SU-DHL-6 (cell line): Measurements from ENCODE around the gene LANCL1.

Experiments used
- H2AFZ ChIP-seq: fragments of 200-600 bp; sonication (generic); 2 replicates; pipeline ENCODE4 v1.6.1; 2014; ENCODE audit warnings: low read depth, mild to moderate bottlenecking, moderate library complexity, mixed read lengths, antibody characterized with exemption, low read length; ENCODE audit not compliant: severe bottlenecking
- H3F3A ChIP-seq: fragments of 200-600 bp; shearing (Covaris generic); 2 replicates; pipeline ENCODE4 v1.6.0; 2016; ENCODE audit warnings: antibody characterized with exemption, mild to moderate bottlenecking; ENCODE audit not compliant: insufficient read depth
- H3K27ac ChIP-seq: fragments of 200-600 bp; sonication (generic); 2 replicates; pipeline ENCODE4 v1.5.1; 2016; ENCODE audit warnings: low read depth, mild to moderate bottlenecking, low read length, moderate library complexity, mixed read lengths
- H3K27me3 ChIP-seq: fragments of 200-600 bp; sonication (generic), shearing (Covaris generic); 2 replicates; pipeline ENCODE4 v1.6.0; 2014; ENCODE audit warnings: mild to moderate bottlenecking, low read length
- H3K36me3 ChIP-seq: fragments of 200-600 bp; sonication (generic); 2 replicates; pipeline ENCODE4 v1.6.1; 2014; ENCODE audit warnings: mild to moderate bottlenecking, low read length, mixed read lengths
- H3K4me2 ChIP-seq: fragments of 300-600, 200-600 bp; shearing (Covaris generic), sonication (generic); 2 replicates; pipeline ENCODE4 v1.6.0; 2014; ENCODE audit warnings: low read length, low read depth, mild to moderate bottlenecking; ENCODE audit not compliant: poor library complexity, severe bottlenecking
- H3K4me3 ChIP-seq: fragments of 200-600 bp; sonication (generic); 2 replicates; pipeline ENCODE4 v1.5.1; 2014; ENCODE audit warnings: antibody characterized with exemption, low read length, mild to moderate bottlenecking, mixed read lengths; ENCODE audit not compliant: insufficient read depth, poor library complexity, severe bottlenecking
- H3K79me2 ChIP-seq: fragments of 200-600 bp; sonication (generic); 2 replicates; pipeline ENCODE4 v1.6.1; 2014; ENCODE audit warnings: mild to moderate bottlenecking, low read length, moderate library complexity; ENCODE audit not compliant: insufficient read depth
- H3K9ac ChIP-seq: fragments of 200-600 bp; sonication (generic); 2 replicates; pipeline ENCODE4 v1.7.0; 2014; ENCODE audit warnings: mild to moderate bottlenecking, low read length
- H3K9me2 ChIP-seq: fragments of 200-600 bp; sonication (generic); replicated peaks from 2 replicates; pipeline ENCODE4 v1.6.1; 2014; ENCODE audit warnings: low read length; ENCODE audit not compliant: insufficient read depth
- H3K9me3 ChIP-seq: fragments of 200-600 bp; sonication (generic); 2 replicates; pipeline ENCODE4 v1.6.1; 2014; ENCODE audit warnings: low read length, mixed read lengths; ENCODE audit not compliant: insufficient read depth
- H4K20me1 ChIP-seq: fragments of 200-600 bp; sonication (generic); 2 replicates; pipeline ENCODE4 v1.6.1; 2014; ENCODE audit warnings: low read depth, mild to moderate bottlenecking, antibody characterized with exemption, low read length, moderate library complexity, mixed read lengths
- EZH2phosphoT487 ChIP-seq: fragments of 200-600 bp; sonication (generic), shearing (Covaris generic); conservative IDR thresholded peaks from 2 replicates; pipeline ENCODE4 v1.6.1; 2018; ENCODE audit warnings: mild to moderate bottlenecking, antibody characterized with exemption, low read length, moderate library complexity, mixed read lengths
- TF ChIP-seq, protein P1 (sequence below): fragments of 200-600 bp; sonication (generic); IDR thresholded peaks from one replicate; pipeline ENCODE4 v1.5.1; 2017; ENCODE audit warnings: antibody characterized with exemption, mild to moderate bottlenecking, low read length, moderate library complexity; ENCODE audit not compliant: insufficient read depth, poor library complexity, severe bottlenecking

Gene LANCL1

DNA sequence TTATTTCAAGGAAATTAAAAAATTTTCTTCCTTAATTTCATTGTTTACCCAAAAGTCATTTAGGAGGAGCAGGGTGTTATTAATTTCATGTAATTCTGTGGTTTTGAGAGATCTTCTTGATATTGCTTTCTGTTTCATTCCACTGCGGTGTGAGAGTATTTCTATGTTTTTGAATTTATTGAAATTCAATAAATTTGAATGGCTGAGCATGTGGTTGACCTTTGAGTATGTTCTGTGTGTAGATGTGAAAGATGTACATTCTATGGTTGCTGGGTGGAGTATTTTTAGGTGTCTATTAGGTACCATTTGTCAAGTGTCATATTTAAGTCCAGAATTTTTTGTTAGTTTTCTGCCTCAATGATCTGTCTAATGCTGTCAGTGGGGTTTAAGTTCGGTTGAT, 39.4 kb upstream of the LANCL1 start:
- H3K9me3 ChIP-seq, result no peaks in the 10 kb centered on the region
- no peaks in the 10 kb centered on the region for H3K79me2 ChIP-seq
- no peak overlapping the region for H3K4me3 ChIP-seq
- no peaks in the 10 kb centered on the region for H3K36me3 ChIP-seq
- no peaks in the 10 kb centered on the region for H4K20me1 ChIP-seq
- no peaks in the 10 kb centered on the region for H3K27me3 ChIP-seq
- no peaks in the 10 kb centered on the region for H3K9me2 ChIP-seq
- H3K9ac ChIP-seq, result no peak overlapping the region
- H2AFZ ChIP-seq, result no peak overlapping the region
- TF ChIP-seq, protein P1, sequence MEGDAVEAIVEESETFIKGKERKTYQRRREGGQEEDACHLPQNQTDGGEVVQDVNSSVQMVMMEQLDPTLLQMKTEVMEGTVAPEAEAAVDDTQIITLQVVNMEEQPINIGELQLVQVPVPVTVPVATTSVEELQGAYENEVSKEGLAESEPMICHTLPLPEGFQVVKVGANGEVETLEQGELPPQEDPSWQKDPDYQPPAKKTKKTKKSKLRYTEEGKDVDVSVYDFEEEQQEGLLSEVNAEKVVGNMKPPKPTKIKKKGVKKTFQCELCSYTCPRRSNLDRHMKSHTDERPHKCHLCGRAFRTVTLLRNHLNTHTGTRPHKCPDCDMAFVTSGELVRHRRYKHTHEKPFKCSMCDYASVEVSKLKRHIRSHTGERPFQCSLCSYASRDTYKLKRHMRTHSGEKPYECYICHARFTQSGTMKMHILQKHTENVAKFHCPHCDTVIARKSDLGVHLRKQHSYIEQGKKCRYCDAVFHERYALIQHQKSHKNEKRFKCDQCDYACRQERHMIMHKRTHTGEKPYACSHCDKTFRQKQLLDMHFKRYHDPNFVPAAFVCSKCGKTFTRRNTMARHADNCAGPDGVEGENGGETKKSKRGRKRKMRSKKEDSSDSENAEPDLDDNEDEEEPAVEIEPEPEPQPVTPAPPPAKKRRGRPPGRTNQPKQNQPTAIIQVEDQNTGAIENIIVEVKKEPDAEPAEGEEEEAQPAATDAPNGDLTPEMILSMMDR, result no peak
- TF ChIP-seq EZH2phosphoT487, result no peak
- no peaks in the 10 kb centered on the region for H3F3A ChIP-seq
- no peak overlapping the region for H3K27ac ChIP-seq
- H3K4me2 ChIP-seq, result no peak overlapping the region

GRCh38 chr2:210503725-210504191, 27.2 kb upstream of the LANCL1 start:
- no peaks in the 10 kb centered on the region for H3K36me3 ChIP-seq
- no peaks in the 10 kb centered on the region for H3K27me3 ChIP-seq
- H3F3A ChIP-seq, result no peaks in the 10 kb centered on the region
- H3K9me3 ChIP-seq, result no peaks in the 10 kb centered on the region
- no peaks in the 10 kb centered on the region for H3K79me2 ChIP-seq
- no peak overlapping the region for H3K4me2 ChIP-seq
- H2AFZ ChIP-seq, result no peak overlapping the region
- H4K20me1 ChIP-seq, result no peaks in the 10 kb centered on the region
- H3K4me3 ChIP-seq, result no peak overlapping the region
- H3K9me2 ChIP-seq, result no peaks in the 10 kb centered on the region
- no peak overlapping the region for H3K27ac ChIP-seq
- no peak for TF ChIP-seq EZH2phosphoT487
- TF ChIP-seq, protein P1, result no peak
- H3K9ac ChIP-seq, result no peak overlapping the region

DNA sequence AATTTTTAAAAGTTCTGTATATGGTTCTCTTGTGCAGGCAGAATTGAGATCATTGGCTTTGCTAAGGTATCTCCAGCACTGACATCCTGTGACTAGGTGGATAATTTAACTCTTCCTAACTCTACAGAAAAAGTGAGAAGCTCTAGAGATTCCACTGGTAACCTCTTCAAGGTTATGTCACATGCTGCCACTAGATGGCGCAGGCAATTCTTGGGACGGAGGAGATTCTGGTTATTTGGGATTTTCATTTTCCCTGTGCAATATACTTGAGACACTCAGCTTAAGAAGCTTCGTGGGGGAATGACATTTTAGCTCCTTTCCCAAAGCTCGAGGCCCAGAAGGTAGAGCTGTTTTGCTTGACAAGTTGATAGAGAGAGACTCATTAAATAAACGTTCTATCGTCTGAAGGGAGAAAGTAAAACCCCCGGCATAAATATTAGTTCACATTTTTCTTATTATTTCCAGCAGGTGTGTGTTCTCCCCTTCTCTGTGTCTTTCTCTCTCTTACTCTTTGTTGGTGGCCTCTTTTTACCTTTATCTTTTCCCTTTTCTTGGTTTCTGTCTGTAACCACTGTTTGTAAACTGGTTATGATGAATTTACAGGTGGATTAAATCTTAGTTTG, 26.6 kb upstream of the LANCL1 start:
- H3K27ac ChIP-seq, result no peak overlapping the region
- H3K36me3 ChIP-seq, result no peaks in the 10 kb centered on the region
- H3K9me2 ChIP-seq, result no peaks in the 10 kb centered on the region
- no peak overlapping the region for H3K4me3 ChIP-seq
- TF ChIP-seq EZH2phosphoT487, result no peak
- TF ChIP-seq, protein P1, result peak; percentile 93
- H3K9me3 ChIP-seq, result no peaks in the 10 kb centered on the region
- no peaks in the 10 kb centered on the region for H3K27me3 ChIP-seq
- H3F3A ChIP-seq, result no peaks in the 10 kb centered on the region
- H3K79me2 ChIP-seq, result no peaks in the 10 kb centered on the region
- H3K4me2 ChIP-seq, result peak overlapping the region; percentile 18
- no peak overlapping the region for H2AFZ ChIP-seq
- H4K20me1 ChIP-seq, result no peaks in the 10 kb centered on the region
- H3K9ac ChIP-seq, result no peak overlapping the region
